ENCODE measurements around the gene TFAP2D.
A peak's percentile ranks its signal among the peaks of the same experiment; 100 is the strongest.

The TFAP2D gene

GRCh38 chr6:50714487-50715379 is 1.4 kb downstream of the TFAP2D start:
- H3K23ac ChIP-seq (ENCODE audit: low read length) = peak overlapping the region; percentile 87
- H2AK5ac ChIP-seq (ENCODE audit: low read length) = no peak overlapping the region
- H3K4me3 ChIP-seq (ENCODE audit: low read depth, low read length) = no peak overlapping the region
- no peak overlapping the region for H2BK120ac ChIP-seq (ENCODE audit: insufficient read depth, low read length, poor library complexity)
- WGBS (ENCODE audit: extremely low coverage, insufficient coverage, insufficient read length) = no CpG with 5 or more reads among the region's 51 CpGs
- no peak overlapping the region for H4K91ac ChIP-seq (ENCODE audit: low read depth, low read length)
- peak overlapping the region; percentile 45 for H3K4me2 ChIP-seq (ENCODE audit: low read length)
- H3K79me2 ChIP-seq (ENCODE audit: control insufficient read depth, insufficient read depth, low read length, poor library complexity) = no peaks in the 10 kb centered on the region
- H3K79me1 ChIP-seq (ENCODE audit: low read length) = no peaks in the 10 kb centered on the region
- no peak overlapping the region for H3K14ac ChIP-seq (ENCODE audit: low read length)
- no peak overlapping the region for H3K27ac ChIP-seq (ENCODE audit: low read depth, low read length)
- H4K12ac ChIP-seq (ENCODE audit: low read depth, low read length) = no peak overlapping the region
- H2BK12ac ChIP-seq (ENCODE audit: low read length) = no peak overlapping the region
- no peaks in the 10 kb centered on the region for H3K36me3 ChIP-seq (ENCODE audit: control insufficient read depth in 1 of 2, insufficient read depth in 2 of 2, low read length in 2 of 2)
- no peak overlapping the region for H2BK5ac ChIP-seq (ENCODE audit: low read depth, low read length, poor library complexity)
- no peak overlapping the region for H3K4ac ChIP-seq (ENCODE audit: low read depth, low read length)
- peak overlapping the region; percentile 24 for H3K9ac ChIP-seq (ENCODE audit: low read length)
- H4K8ac ChIP-seq (ENCODE audit: low read depth, low read length) = no peak overlapping the region
- H2AFZ ChIP-seq (ENCODE audit: insufficient read depth, low read length, poor library complexity) = no peak overlapping the region
- H3K27me3 ChIP-seq (ENCODE audit: insufficient read depth, low read length) = peaks cover 66% of the 10 kb centered on the region
- H3K4me1 ChIP-seq (ENCODE audit: control insufficient read depth in 1 of 2, insufficient read depth in 2 of 2, low read length in 2 of 2) = peaks cover 0 to 5% of the 10 kb centered on the region in 2 experiments
- H3K18ac ChIP-seq (ENCODE audit: low read length) = no peak overlapping the region
- DNase-seq = no peak
- H3K9me3 ChIP-seq (ENCODE audit: insufficient read depth, low read depth, low read length) = no peaks in the 10 kb centered on the region

- no peaks in the 10 kb centered on the region for H3K79me2 ChIP-seq (ENCODE audit: control insufficient read depth, insufficient read depth, low read length, poor library complexity)
- H3K23ac ChIP-seq (ENCODE audit: low read length) = no peak overlapping the region
- no peak overlapping the region for H4K8ac ChIP-seq (ENCODE audit: low read depth, low read length)
- H3K79me1 ChIP-seq (ENCODE audit: low read length) = no peaks in the 10 kb centered on the region
- H3K4me3 ChIP-seq (ENCODE audit: low read depth, low read length) = no peak overlapping the region
- no peak overlapping the region for H2AK5ac ChIP-seq (ENCODE audit: low read length)
- H3K14ac ChIP-seq (ENCODE audit: low read length) = no peak overlapping the region
- no peak overlapping the region for H2AFZ ChIP-seq (ENCODE audit: insufficient read depth, low read length, poor library complexity)
- H3K4me2 ChIP-seq (ENCODE audit: low read length) = no peak overlapping the region
- H3K9me3 ChIP-seq (ENCODE audit: insufficient read depth, low read depth, low read length) = no peaks in the 10 kb centered on the region
- no CpG with 5 or more reads among the region's 14 CpGs for WGBS (ENCODE audit: extremely low coverage, insufficient coverage, insufficient read length)
- H2BK120ac ChIP-seq (ENCODE audit: insufficient read depth, low read length, poor library complexity) = no peak overlapping the region
- H3K4me1 ChIP-seq (ENCODE audit: control insufficient read depth in 1 of 2, insufficient read depth in 2 of 2, low read length in 2 of 2) = peaks cover 0 to 5% of the 10 kb centered on the region in 2 experiments
- H3K36me3 ChIP-seq (ENCODE audit: control insufficient read depth in 1 of 2, insufficient read depth in 2 of 2, low read length in 2 of 2) = no peaks in the 10 kb centered on the region
- no peak overlapping the region for H4K12ac ChIP-seq (ENCODE audit: low read depth, low read length)
- H2BK5ac ChIP-seq (ENCODE audit: low read depth, low read length, poor library complexity) = no peak overlapping the region
- no peak overlapping the region for H4K91ac ChIP-seq (ENCODE audit: low read depth, low read length)
- no peak overlapping the region for H3K4ac ChIP-seq (ENCODE audit: low read depth, low read length)
- no peak overlapping the region for H3K9ac ChIP-seq (ENCODE audit: low read length)
- DNase-seq = no peak
- H3K27me3 ChIP-seq (ENCODE audit: insufficient read depth, low read length) = peaks cover 70% of the 10 kb centered on the region
- no peak overlapping the region for H3K27ac ChIP-seq (ENCODE audit: low read depth, low read length)
- no peak overlapping the region for H2BK12ac ChIP-seq (ENCODE audit: low read length)
- no peak overlapping the region for H3K18ac ChIP-seq (ENCODE audit: low read length)
Observed at GRCh38 chr6:50716899-50717509, 3.7 kb downstream of the TFAP2D start.

- Histone ChIP-seq H4K91ac (ENCODE audit: low read depth, low read length) (no peak overlapping the region), H2AK5ac (ENCODE audit: low read length) (no peak overlapping the region), H3K36me3 (ENCODE audit: control insufficient read depth in 1 of 2, insufficient read depth in 2 of 2, low read length in 2 of 2) (no peaks in the 10 kb centered on the region), H3K9me3 (ENCODE audit: insufficient read depth, low read depth, low read length) (no peaks in the 10 kb centered on the region), H2BK12ac (ENCODE audit: low read length) (no peak overlapping the region), H3K23ac (ENCODE audit: low read length) (no peak overlapping the region), H3K14ac (ENCODE audit: low read length) (no peak overlapping the region), H3K27me3 (ENCODE audit: insufficient read depth, low read length) (peaks cover 72% of the 10 kb centered on the region), H4K8ac (ENCODE audit: low read depth, low read length) (no peak overlapping the region), H3K4me1 (ENCODE audit: control insufficient read depth in 1 of 2, insufficient read depth in 2 of 2, low read length in 2 of 2) (peaks cover 0 to 5% of the 10 kb centered on the region in 2 experiments), H2AFZ (ENCODE audit: insufficient read depth, low read length, poor library complexity) (no peak overlapping the region), H2BK120ac (ENCODE audit: insufficient read depth, low read length, poor library complexity) (no peak overlapping the region), H3K4me2 (ENCODE audit: low read length) (no peak overlapping the region), H2BK5ac (ENCODE audit: low read depth, low read length, poor library complexity) (no peak overlapping the region), H3K18ac (ENCODE audit: low read length) (no peak overlapping the region), H3K4me3 (ENCODE audit: low read depth, low read length) (no peak overlapping the region), H3K79me2 (ENCODE audit: control insufficient read depth, insufficient read depth, low read length, poor library complexity) (no peaks in the 10 kb centered on the region), H3K9ac (ENCODE audit: low read length) (no peak overlapping the region), H3K4ac (ENCODE audit: low read depth, low read length) (no peak overlapping the region), H3K79me1 (ENCODE audit: low read length) (no peaks in the 10 kb centered on the region), H3K27ac (ENCODE audit: low read depth, low read length) (no peak overlapping the region), H4K12ac (ENCODE audit: low read depth, low read length) (no peak overlapping the region)
- whole genome bisulfite sequencing (ENCODE audit: extremely low coverage, insufficient coverage, insufficient read length) = no CpG with 5 or more reads among the region's 9 CpGs
- DNase-seq = no peak
Observed at GRCh38 chr6:50717734-50718457, 4.6 kb downstream of the TFAP2D start.

GRCh38 chr6:50718566-50718965 is 5.2 kb downstream of the TFAP2D start:
- Histone ChIP-seq H3K4me2 (ENCODE audit: low read length) (no peak overlapping the region), H3K36me3 (ENCODE audit: control insufficient read depth in 1 of 2, insufficient read depth in 2 of 2, low read length in 2 of 2) (no peaks in the 10 kb centered on the region), H3K27me3 (ENCODE audit: insufficient read depth, low read length) (peaks cover 72% of the 10 kb centered on the region), H3K23ac (ENCODE audit: low read length) (no peak overlapping the region), H2BK12ac (ENCODE audit: low read length) (no peak overlapping the region), H3K79me2 (ENCODE audit: control insufficient read depth, insufficient read depth, low read length, poor library complexity) (no peaks in the 10 kb centered on the region), H2BK120ac (ENCODE audit: insufficient read depth, low read length, poor library complexity) (no peak overlapping the region), H4K8ac (ENCODE audit: low read depth, low read length) (no peak overlapping the region), H3K9ac (ENCODE audit: low read length) (no peak overlapping the region), H3K9me3 (ENCODE audit: insufficient read depth, low read depth, low read length) (no peaks in the 10 kb centered on the region), H3K4me3 (ENCODE audit: low read depth, low read length) (no peak overlapping the region), H4K91ac (ENCODE audit: low read depth, low read length) (no peak overlapping the region), H2BK5ac (ENCODE audit: low read depth, low read length, poor library complexity) (no peak overlapping the region), H3K4ac (ENCODE audit: low read depth, low read length) (no peak overlapping the region), H3K27ac (ENCODE audit: low read depth, low read length) (no peak overlapping the region), H3K79me1 (ENCODE audit: low read length) (no peaks in the 10 kb centered on the region), H2AK5ac (ENCODE audit: low read length) (no peak overlapping the region), H3K4me1 (ENCODE audit: control insufficient read depth in 1 of 2, insufficient read depth in 2 of 2, low read length in 2 of 2) (peaks cover 0 to 5% of the 10 kb centered on the region in 2 experiments), H3K18ac (ENCODE audit: low read length) (no peak overlapping the region), H2AFZ (ENCODE audit: insufficient read depth, low read length, poor library complexity) (no peak overlapping the region), H3K14ac (ENCODE audit: low read length) (no peak overlapping the region), H4K12ac (ENCODE audit: low read depth, low read length) (no peak overlapping the region)
- no CpG with 5 or more reads among the region's 2 CpGs for WGBS (ENCODE audit: extremely low coverage, insufficient coverage, insufficient read length)
- DNase-seq = no peak
